GM12878 (cell line): ENCODE data around the gene LIMS4.
"Not testable (repeated sequence)": the region's sequence is repeated elsewhere in the genome, so short reads cannot be mapped to it uniquely, and the experiment has no call there.

Experiments used
- HDAC6 ChIP-seq: fragments of 200-600 bp; sonication (generic); IDR thresholded peaks from one replicate; pipeline ENCODE4 v1.8.0; 2017; ENCODE audit warnings: antibody characterized with exemption; ENCODE audit not compliant: unreplicated experiment
- TF ChIP-seq, protein P1 (sequence below): IDR thresholded peaks from 2 replicates; pipeline ENCODE4 v1.6.1; 2012; ENCODE audit warnings: low read length, inconsistent platforms

DNA sequence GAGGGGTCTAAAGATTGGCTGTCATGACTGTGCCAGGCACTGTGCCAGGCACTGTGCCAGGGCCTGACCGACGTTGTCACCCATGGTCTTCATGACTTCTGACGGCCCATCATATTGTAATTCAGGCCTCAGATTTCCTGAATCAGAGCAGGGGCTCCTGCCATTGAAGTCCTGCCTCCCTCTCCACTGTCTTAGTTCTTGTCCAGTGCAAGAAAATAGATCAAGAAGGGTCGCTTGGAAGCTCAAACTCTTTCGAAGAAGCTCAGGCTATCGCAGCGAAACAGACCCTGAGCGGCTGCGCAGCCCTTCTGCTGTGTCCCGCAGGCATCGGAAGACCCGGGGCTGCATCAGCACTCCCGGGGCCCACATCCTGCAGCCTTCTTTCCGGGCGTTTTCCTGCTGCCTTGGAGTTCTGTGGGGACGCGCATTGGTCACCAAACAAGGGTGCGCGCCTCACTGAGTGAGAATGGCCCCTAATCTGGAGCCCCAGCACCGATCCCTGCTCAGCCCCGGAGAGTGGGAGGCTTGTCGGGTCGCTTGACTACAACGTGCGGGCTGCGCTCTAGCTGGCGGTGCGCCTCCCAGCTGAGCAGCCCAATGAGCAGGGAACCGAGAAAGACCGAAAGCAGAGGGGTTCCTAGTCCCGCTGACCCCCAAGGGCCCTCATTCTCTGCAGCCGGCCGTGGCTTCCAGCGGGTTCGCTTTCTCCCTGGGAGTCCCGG lies 49.6 kb downstream of the LIMS4 start:
- not testable (repeated sequence) for TF ChIP-seq HDAC6
- TF ChIP-seq, protein P1, sequence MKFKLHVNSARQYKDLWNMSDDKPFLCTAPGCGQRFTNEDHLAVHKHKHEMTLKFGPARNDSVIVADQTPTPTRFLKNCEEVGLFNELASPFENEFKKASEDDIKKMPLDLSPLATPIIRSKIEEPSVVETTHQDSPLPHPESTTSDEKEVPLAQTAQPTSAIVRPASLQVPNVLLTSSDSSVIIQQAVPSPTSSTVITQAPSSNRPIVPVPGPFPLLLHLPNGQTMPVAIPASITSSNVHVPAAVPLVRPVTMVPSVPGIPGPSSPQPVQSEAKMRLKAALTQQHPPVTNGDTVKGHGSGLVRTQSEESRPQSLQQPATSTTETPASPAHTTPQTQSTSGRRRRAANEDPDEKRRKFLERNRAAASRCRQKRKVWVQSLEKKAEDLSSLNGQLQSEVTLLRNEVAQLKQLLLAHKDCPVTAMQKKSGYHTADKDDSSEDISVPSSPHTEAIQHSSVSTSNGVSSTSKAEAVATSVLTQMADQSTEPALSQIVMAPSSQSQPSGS: not testable (repeated sequence)
